ENCODE measurements around the gene OPTC. TPM values are rescaled to one million over a fixed set of nuclear protein-coding genes. Genes with fewer than 3 reads are reported as not detected.

The OPTC gene
- total RNA-seq, 5 donors from 2014 or later (not counting 1 experiment from before 2014, with no cell fraction given) = not detected

DNA sequence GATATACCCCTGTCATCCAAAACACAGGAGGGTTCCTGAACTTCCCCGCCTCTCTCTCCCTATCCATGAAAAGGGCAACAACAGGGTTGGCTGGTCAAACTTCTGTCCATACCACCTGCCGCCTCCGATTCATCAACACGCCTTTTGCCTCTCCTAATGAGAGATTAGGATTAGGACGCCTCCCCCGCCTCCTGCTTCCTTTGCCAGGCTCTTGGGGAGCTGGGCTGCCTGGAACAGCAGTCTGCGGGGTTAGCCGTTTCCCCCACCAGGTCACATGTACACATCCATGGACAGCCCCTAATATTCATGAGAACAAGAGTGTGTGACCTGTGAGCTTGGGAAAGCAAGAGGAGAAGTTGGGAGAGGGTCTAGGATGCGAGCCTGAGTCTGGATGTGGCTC lies 2.3 kb upstream of the OPTC start:
- Mint-ChIP-seq H3K27ac (no peak overlapping the region), H3K4me3 (no peak overlapping the region), H3K4me1 (peaks cover 7 to 10% (median 7%) of the 10 kb centered on the region in 3 donors), H3K9me3 (no peaks in the 10 kb centered on the region), H3K36me3 (no peaks in the 10 kb centered on the region), H3K27me3 (peaks cover 9 to 13% of the 10 kb centered on the region in 2 donors)
- Histone ChIP-seq H3K36me3 (ENCODE audit: control insufficient read depth in 2 of 2, extremely low read depth in 1 of 2, insufficient read depth in 1 of 2, low read length in 1 of 2) (no peaks in the 10 kb centered on the region), H3K9me3 (no peaks in the 10 kb centered on the region), H3K4me3 (ENCODE audit: control insufficient read depth in 1 of 2, extremely low read depth in 1 of 2, low read length in 1 of 2) (no peak overlapping the region), H3K27me3 (replicated peaks in 1 of 2; ENCODE audit: control insufficient read depth in 2 of 2, extremely low read depth in 1 of 2, insufficient read depth in 2 of 2, low read length in 1 of 2) (peaks cover 0 to 29% of the 10 kb centered on the region in 2 experiments), H3K4me1 (ENCODE audit: control insufficient read depth in 1 of 2, extremely low read depth in 1 of 2, insufficient read depth in 2 of 2, low read length in 2 of 2) (peaks cover 2 to 17% of the 10 kb centered on the region in 2 experiments), H3K27ac (ENCODE audit: low read length) (no peak overlapping the region)
- ChIA-PET POLR2A (no interaction called here), CTCF (interaction anchor here in 1 of 2 donors (0.6 kb wide), 1 partner anchor 706 kb away, joined by 3 read pairs; no protein-coding TSS in a partner anchor)
- 75% methylated on average over 5 of the region's 9 CpGs for WGBS (ENCODE audit: insufficient coverage)
- no peak for ATAC-seq (replicated peaks in 1 of 4)
- DNase-seq = no peak

DNA sequence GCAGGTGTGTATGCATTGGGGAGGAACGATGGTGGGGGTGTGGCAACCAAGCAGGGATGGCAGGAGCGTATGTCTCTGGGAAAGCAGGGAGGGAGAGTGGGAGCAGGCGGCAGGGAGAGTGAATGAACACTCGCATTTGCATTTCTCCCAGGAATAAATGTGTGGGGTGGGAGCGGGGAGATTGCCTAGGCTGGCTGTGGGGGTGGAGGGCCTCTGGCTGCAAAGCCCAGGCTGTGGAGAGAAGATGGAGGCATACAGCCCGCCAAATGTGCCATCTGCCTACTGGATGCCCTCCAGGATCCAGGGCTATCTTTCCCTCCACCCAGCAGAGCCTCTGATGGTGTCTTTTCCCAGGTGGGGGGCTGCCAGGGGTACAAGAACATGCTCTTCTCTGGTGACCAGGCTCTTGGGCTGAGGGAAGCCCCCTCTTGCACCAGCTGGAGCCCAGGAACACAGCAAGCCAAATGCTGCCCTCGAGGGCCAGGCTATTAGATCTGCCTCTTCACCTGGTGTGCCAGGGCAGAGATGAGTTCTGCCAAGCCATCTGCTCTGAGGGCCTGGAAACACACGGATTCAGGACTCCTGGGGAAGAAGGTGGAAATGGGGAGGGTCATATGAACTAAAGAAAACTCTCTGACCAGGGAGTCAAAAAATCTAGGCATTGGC lies 1.7 kb upstream of the OPTC start:
- no peak overlapping the region for H3K4me3 Mint-ChIP-seq
- H3K27me3 Mint-ChIP-seq = peaks cover 9 to 13% of the 10 kb centered on the region in 2 donors
- DNase-seq (no peak), ATAC-seq (replicated peaks in 1 of 4) (no peak)
- H3K36me3 ChIP-seq (ENCODE audit: control insufficient read depth in 2 of 2, extremely low read depth in 1 of 2, insufficient read depth in 1 of 2, low read length in 1 of 2) = no peaks in the 10 kb centered on the region
- H3K4me1 ChIP-seq (ENCODE audit: control insufficient read depth in 1 of 2, extremely low read depth in 1 of 2, insufficient read depth in 2 of 2, low read length in 2 of 2) = peaks cover 2 to 15% of the 10 kb centered on the region in 2 experiments
- 81% methylated on average over 6 of the region's 8 CpGs for WGBS (ENCODE audit: insufficient coverage)
- peaks cover 6 to 10% (median 7%) of the 10 kb centered on the region in 3 donors for H3K4me1 Mint-ChIP-seq
- no peaks in the 10 kb centered on the region for H3K36me3 Mint-ChIP-seq
- H3K27ac Mint-ChIP-seq = no peak overlapping the region
- H3K9me3 Mint-ChIP-seq = no peaks in the 10 kb centered on the region
- H3K9me3 ChIP-seq = no peaks in the 10 kb centered on the region
- peaks cover 0 to 29% of the 10 kb centered on the region in 2 experiments for H3K27me3 ChIP-seq (replicated peaks in 1 of 2; ENCODE audit: control insufficient read depth in 2 of 2, extremely low read depth in 1 of 2, insufficient read depth in 2 of 2, low read length in 1 of 2)
- H3K4me3 ChIP-seq (ENCODE audit: control insufficient read depth in 1 of 2, extremely low read depth in 1 of 2, low read length in 1 of 2) = no peak overlapping the region
- ChIA-PET POLR2A (no interaction called here), CTCF (no interaction called here)
- no peak overlapping the region for H3K27ac ChIP-seq (ENCODE audit: low read length)

DNA sequence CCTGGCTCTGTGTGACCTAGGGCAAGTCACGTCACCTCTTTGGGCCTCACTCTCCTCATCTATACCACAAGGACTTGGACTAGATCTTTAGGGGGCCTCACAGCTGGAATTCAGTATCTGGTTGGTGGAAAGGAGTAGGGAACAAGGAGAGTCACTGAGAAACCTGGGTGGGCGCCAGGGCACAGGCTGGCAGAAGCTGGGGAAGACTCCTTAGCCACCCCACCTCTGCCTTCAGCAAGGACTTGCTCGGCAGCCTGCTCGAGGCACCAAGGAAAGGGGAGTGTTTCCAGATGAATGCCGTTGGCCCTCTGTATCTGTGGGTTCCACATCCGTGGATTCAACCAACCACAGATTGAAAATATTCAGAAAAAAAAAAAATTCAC lies 1.2 kb upstream of the OPTC start:
- H3K27ac ChIP-seq (ENCODE audit: low read length) = no peak overlapping the region
- H3K27me3 ChIP-seq (replicated peaks in 1 of 2; ENCODE audit: control insufficient read depth in 2 of 2, extremely low read depth in 1 of 2, insufficient read depth in 2 of 2, low read length in 1 of 2) = peaks cover 0 to 29% of the 10 kb centered on the region in 2 experiments
- Mint-ChIP-seq H3K27ac (no peak overlapping the region), H3K4me1 (peaks cover 6 to 10% (median 7%) of the 10 kb centered on the region in 3 donors), H3K4me3 (no peak overlapping the region), H3K9me3 (no peaks in the 10 kb centered on the region), H3K36me3 (no peaks in the 10 kb centered on the region), H3K27me3 (peaks cover 9 to 13% of the 10 kb centered on the region in 2 donors)
- 78% methylated on average over 3 of the region's 6 CpGs for WGBS (ENCODE audit: insufficient coverage)
- H3K4me1 ChIP-seq (ENCODE audit: control insufficient read depth in 1 of 2, extremely low read depth in 1 of 2, insufficient read depth in 2 of 2, low read length in 2 of 2) = peaks cover 2 to 10% of the 10 kb centered on the region in 2 experiments
- ATAC-seq (replicated peaks in 1 of 4) (no peak), DNase-seq (no peak)
- no peak overlapping the region for H3K4me3 ChIP-seq (ENCODE audit: control insufficient read depth in 1 of 2, extremely low read depth in 1 of 2, low read length in 1 of 2)
- no peaks in the 10 kb centered on the region for H3K9me3 ChIP-seq
- H3K36me3 ChIP-seq (ENCODE audit: control insufficient read depth in 2 of 2, extremely low read depth in 1 of 2, insufficient read depth in 1 of 2, low read length in 1 of 2) = no peaks in the 10 kb centered on the region
- POLR2A ChIA-PET = no interaction called here
- CTCF ChIA-PET = no interaction called here

DNA sequence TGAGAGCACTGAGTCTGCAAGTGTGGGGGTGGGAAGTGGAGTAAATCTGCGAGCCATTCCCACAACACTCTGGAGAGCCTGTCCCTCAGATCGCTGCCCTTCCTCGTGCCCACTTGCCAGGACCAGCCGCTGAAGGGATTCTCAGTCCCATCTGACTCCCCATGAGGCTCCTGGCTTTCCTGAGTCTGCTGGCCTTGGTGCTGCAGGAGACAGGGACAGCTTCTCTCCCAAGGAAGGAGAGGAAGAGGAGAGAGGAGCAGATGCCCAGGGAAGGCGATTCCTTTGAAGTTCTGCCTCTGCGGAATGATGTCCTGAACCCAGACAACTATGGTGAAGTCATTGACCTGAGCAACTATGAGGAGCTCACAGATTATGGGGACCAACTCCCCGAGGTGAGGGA lies 1.9 kb downstream of the OPTC start:
- ChIA-PET CTCF (no interaction called here), POLR2A (no interaction called here)
- Mint-ChIP-seq H3K27ac (no peak overlapping the region), H3K4me3 (no peak overlapping the region), H3K27me3 (peaks cover 9 to 13% of the 10 kb centered on the region in 2 donors), H3K36me3 (no peaks in the 10 kb centered on the region), H3K9me3 (no peaks in the 10 kb centered on the region), H3K4me1 (no peaks in the 10 kb centered on the region)
- ATAC-seq (replicated peaks in 1 of 4) (no peak), DNase-seq (no peak)
- Histone ChIP-seq H3K36me3 (ENCODE audit: control insufficient read depth in 2 of 2, extremely low read depth in 1 of 2, insufficient read depth in 1 of 2, low read length in 1 of 2) (no peaks in the 10 kb centered on the region), H3K27me3 (replicated peaks in 1 of 2; ENCODE audit: control insufficient read depth in 2 of 2, extremely low read depth in 1 of 2, insufficient read depth in 2 of 2, low read length in 1 of 2) (peaks cover 0 to 28% of the 10 kb centered on the region in 2 experiments), H3K9me3 (no peaks in the 10 kb centered on the region), H3K4me3 (ENCODE audit: control insufficient read depth in 1 of 2, extremely low read depth in 1 of 2, low read length in 1 of 2) (no peak overlapping the region), H3K27ac (ENCODE audit: low read length) (no peak overlapping the region), H3K4me1 (ENCODE audit: control insufficient read depth in 1 of 2, extremely low read depth in 1 of 2, insufficient read depth in 2 of 2, low read length in 2 of 2) (no peaks in the 10 kb centered on the region)
- WGBS (ENCODE audit: insufficient coverage) = 78% methylated on average over 3 of the region's 7 CpGs

DNA sequence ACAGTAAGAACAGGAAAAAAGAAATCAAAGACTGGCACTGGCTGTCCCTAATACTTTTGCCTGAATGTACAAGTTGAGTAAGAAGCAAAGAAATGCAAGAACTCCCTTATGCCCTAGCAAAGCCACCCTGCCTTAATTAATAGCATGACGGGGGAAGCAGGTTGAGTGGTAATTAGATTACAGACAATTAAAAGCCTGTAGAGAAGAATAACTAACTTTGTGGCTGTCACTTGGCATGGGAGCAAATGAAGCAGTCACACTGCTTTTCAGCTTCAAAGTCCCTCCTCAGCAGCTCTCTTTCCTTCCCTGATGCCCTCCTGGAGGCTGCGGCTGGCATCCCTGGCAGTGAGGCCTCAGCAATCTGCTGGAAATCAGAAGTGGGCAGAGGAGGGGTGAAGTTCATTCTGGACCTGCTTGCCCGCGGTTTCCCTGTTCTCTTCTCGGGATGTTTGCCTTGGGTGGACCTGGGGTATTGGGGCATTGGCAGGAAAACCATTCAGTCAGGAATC lies 3.4 kb downstream of the OPTC start:
- WGBS (ENCODE audit: insufficient coverage) = 88% methylated on average over 3 of the region's 5 CpGs
- CTCF ChIA-PET = interaction anchor here in 1 of 2 donors (1.0 kb wide), 1 partner anchor 229 kb away, joined by 3 read pairs; no protein-coding TSS in a partner anchor
- no peak overlapping the region for H3K27ac Mint-ChIP-seq

DNA sequence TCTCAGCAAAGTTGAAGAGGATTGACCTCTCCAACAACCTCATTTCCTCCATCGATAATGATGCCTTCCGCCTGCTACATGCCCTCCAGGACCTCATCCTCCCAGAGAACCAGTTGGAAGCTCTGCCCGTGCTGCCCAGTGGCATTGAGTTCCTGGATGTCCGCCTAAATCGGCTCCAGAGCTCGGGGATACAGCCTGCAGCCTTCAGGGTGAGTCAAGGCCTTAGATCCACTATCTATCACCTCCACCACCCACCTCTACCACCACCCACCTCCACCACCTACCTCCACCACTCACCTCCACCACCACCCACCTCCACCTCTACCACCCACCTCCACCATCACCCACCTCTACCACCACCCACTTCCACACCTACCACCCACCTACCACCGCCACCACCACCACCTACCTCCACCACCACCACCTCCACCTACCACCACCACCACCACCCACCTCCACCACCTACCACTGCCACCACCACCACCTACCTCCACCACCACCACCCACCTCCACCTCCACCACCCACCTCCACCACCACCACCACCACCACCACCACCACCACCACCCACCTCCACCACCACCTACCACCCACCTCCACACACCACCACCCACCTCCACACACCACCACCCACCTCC lies 5.8 kb downstream of the OPTC start:
- WGBS (ENCODE audit: insufficient coverage) = 89% methylated on average over 6 of the region's 7 CpGs
- Histone ChIP-seq H3K4me1 (ENCODE audit: control insufficient read depth in 1 of 2, extremely low read depth in 1 of 2, insufficient read depth in 2 of 2, low read length in 2 of 2) (peaks cover 0 to 2% of the 10 kb centered on the region in 2 experiments), H3K9me3 (no peaks in the 10 kb centered on the region), H3K4me3 (ENCODE audit: control insufficient read depth in 1 of 2, extremely low read depth in 1 of 2, low read length in 1 of 2) (no peak overlapping the region), H3K36me3 (ENCODE audit: control insufficient read depth in 2 of 2, extremely low read depth in 1 of 2, insufficient read depth in 1 of 2, low read length in 1 of 2) (no peaks in the 10 kb centered on the region), H3K27me3 (replicated peaks in 1 of 2; ENCODE audit: control insufficient read depth in 2 of 2, extremely low read depth in 1 of 2, insufficient read depth in 2 of 2, low read length in 1 of 2) (peaks cover 0 to 15% of the 10 kb centered on the region in 2 experiments), H3K27ac (ENCODE audit: low read length) (no peak overlapping the region)
- CTCF ChIA-PET = interaction anchor here in 1 of 2 donors (0.6 kb wide), 1 partner anchor 85 kb away, joined by 3 read pairs; no protein-coding TSS in a partner anchor
- DNase-seq (no peak), ATAC-seq (replicated peaks in 1 of 4) (no peak)
- peaks cover 2 to 5% (median 4%) of the 10 kb centered on the region in 3 donors for H3K4me1 Mint-ChIP-seq
- H3K27me3 Mint-ChIP-seq = peaks cover 0 to 3% of the 10 kb centered on the region in 2 donors
- H3K4me3 Mint-ChIP-seq = no peak overlapping the region
- H3K9me3 Mint-ChIP-seq = no peaks in the 10 kb centered on the region
- POLR2A ChIA-PET = interaction anchor here in 1 of 2 donors (0.6 kb wide), 1 partner anchor 315 kb away, joined by 4 read pairs; no protein-coding TSS in a partner anchor
- no peaks in the 10 kb centered on the region for H3K36me3 Mint-ChIP-seq
- no peak overlapping the region for H3K27ac Mint-ChIP-seq

More for the DNA sequence above, 3.4 kb downstream of the OPTC start:
- H3K4me3 ChIP-seq (ENCODE audit: control insufficient read depth in 1 of 2, extremely low read depth in 1 of 2, low read length in 1 of 2) = no peak overlapping the region
- POLR2A ChIA-PET = no interaction called here
- ATAC-seq (replicated peaks in 1 of 4) = no peak
- no peaks in the 10 kb centered on the region for H3K36me3 ChIP-seq (ENCODE audit: control insufficient read depth in 2 of 2, extremely low read depth in 1 of 2, insufficient read depth in 1 of 2, low read length in 1 of 2)
- no peak overlapping the region for H3K27ac ChIP-seq (ENCODE audit: low read length)
- peaks cover 0 to 17% of the 10 kb centered on the region in 2 experiments for H3K27me3 ChIP-seq (replicated peaks in 1 of 2; ENCODE audit: control insufficient read depth in 2 of 2, extremely low read depth in 1 of 2, insufficient read depth in 2 of 2, low read length in 1 of 2)
- H3K36me3 Mint-ChIP-seq = no peaks in the 10 kb centered on the region
- H3K4me1 Mint-ChIP-seq = no peaks in the 10 kb centered on the region
- H3K9me3 ChIP-seq = no peaks in the 10 kb centered on the region
- peaks cover 5 to 8% of the 10 kb centered on the region in 2 donors for H3K27me3 Mint-ChIP-seq
- DNase-seq = no peak
- no peaks in the 10 kb centered on the region for H3K9me3 Mint-ChIP-seq
- H3K4me3 Mint-ChIP-seq = no peak overlapping the region
- H3K4me1 ChIP-seq (ENCODE audit: control insufficient read depth in 1 of 2, extremely low read depth in 1 of 2, insufficient read depth in 2 of 2, low read length in 2 of 2) = no peaks in the 10 kb centered on the region

All from T-cell (primary cell).